Esophagus (tissue), 2 donors: ENCODE results near the gene TCF7L1. TPM values are rescaled to one million over a fixed set of nuclear protein-coding genes. Genes with fewer than 3 reads are reported as not detected.
"Not testable (repeated sequence)": the region's sequence is repeated elsewhere in the genome, so short reads cannot be mapped to it uniquely, and the experiment has no call there.

Experiments used
- H3K27ac ChIP-seq, 2 donors: one replicate each; pipeline ENCODE4 v1.5.1; 2013; ENCODE audit warnings: low read depth in 2 of 2, mild to moderate bottlenecking in 2 of 2, inconsistent platforms in 1 of 2, low read length in 1 of 2, moderate library complexity in 1 of 2
- H3K27me3 ChIP-seq, 2 donors: one replicate each; pipeline ENCODE4 v1.6.1; 2013; ENCODE audit warnings: low read length in 2 of 2, control low read depth in 1 of 2, mild to moderate bottlenecking in 1 of 2; ENCODE audit not compliant: insufficient read depth in 2 of 2, control insufficient read depth in 1 of 2
- H3K36me3 ChIP-seq, 2 donors: one replicate each; pipeline ENCODE4 v1.6.1; 2013; ENCODE audit warnings: low read length in 1 of 2; ENCODE audit not compliant: control insufficient read depth in 2 of 2, insufficient read depth in 2 of 2
- H3K4me1 ChIP-seq, 2 donors: one replicate each; pipeline ENCODE4 v1.6.1; 2013; ENCODE audit warnings: low read length in 1 of 2; ENCODE audit not compliant: control insufficient read depth in 2 of 2, insufficient read depth in 2 of 2
- H3K4me3 ChIP-seq, 2 donors: one replicate each; pipeline ENCODE4 v1.5.1; 2013; ENCODE audit warnings: low read length in 2 of 2, mild to moderate bottlenecking in 2 of 2, low read depth in 1 of 2, moderate library complexity in 1 of 2
- H3K9me3 ChIP-seq, 2 donors: one replicate each; pipeline ENCODE4 v1.6.1; 2013; ENCODE audit warnings: mild to moderate bottlenecking in 2 of 2, low read depth in 1 of 2, low read length in 1 of 2, moderate library complexity in 1 of 2; ENCODE audit not compliant: control insufficient read depth in 2 of 2, insufficient read depth in 1 of 2
- WGBS, 2 donors: extraction: QIAGEN DNeasy Blood & Tissue Kit; methylation state at CpG; one replicate each; pipeline ENCODE4 v1.1.7; 2013; 5-methylcytosine and 5-hydroxymethylcytosine counted together
- polyA plus RNA-seq, 2 donors: library from polyadenylated mRNA; stranded (reverse); fragments of 200-250 nt; gene quantifications; one replicate each; pipeline ENCODE4 v1.2.3, GENCODE V29; 2013
- donor health status: healthy with polysubstance abuse.
- donor health status: Bipolar disorder and iron deficiency.

The TCF7L1 gene
- polyA plus RNA-seq, 2 donors, result 3.5 to 4.0 TPM

DNA sequence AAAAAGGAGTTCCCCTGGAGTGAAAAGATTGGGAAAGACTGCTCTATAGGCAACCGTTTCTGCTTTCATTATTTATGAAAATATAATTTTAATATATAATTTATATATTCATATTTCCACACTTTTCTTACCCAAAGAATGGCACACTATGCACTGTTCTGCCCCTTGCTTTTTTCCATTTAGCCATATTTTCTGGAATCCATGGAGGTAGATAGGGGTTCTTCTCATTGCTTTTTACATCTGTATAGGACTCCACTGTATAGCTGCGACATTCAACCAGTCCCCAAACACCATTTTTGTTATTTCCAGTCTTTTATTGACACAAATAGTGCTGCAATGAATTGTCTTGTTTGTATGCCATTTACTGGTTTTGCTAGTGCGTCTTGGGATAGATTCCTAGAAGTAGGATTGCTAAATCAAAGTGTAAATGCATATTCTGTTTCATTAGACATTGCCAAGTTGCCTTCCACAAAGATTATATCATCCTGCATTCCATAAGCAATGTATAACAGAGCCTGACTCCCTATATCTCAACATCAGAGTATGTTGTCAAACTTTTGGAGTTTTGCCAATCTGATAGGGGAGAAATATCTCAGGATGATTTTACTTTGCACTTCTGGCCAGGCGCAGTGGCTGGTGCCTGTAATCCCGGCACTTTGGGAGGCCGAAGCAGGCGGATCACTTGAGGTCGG, 26.6 kb upstream of the TCF7L1 start:
- Histone ChIP-seq H3K27ac (no peak overlapping the region), H3K27me3 (no peaks in the 10 kb centered on the region), H3K9me3 (no peaks in the 10 kb centered on the region), H3K36me3 (no peaks in the 10 kb centered on the region), H3K4me1 (no peaks in the 10 kb centered on the region), H3K4me3 (no peak overlapping the region)
- WGBS, 2 donors, result 69 to 79% methylated on average over 8 of the region's 8 CpGs

DNA sequence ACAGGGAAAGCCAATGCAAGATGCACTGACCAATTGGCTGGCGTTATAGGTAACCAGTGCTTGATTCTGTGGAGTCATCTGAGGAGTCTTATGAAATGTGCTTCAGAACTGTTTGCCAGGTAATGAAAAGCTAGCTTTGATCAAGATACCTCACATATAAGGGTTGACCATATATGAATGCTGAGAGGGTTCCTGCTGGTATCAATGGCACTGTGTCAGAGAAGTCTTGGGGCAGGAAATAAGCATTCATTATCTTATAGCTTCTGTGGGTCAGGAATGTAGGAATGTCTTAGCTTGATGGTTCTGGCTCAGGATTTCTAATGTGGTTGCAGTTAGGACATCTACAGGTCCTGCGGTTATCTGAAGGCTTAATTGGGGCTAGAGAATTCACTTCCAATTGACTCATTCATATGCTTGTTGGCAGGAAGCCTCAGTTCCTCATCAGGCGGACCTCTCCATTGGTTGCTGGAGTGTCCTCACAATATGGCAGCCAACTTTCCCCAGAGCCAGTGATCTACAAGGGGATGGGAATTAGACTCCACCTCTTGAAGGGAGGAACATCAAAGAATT, 22.1 kb upstream of the TCF7L1 start:
- no peaks in the 10 kb centered on the region for H3K36me3 ChIP-seq
- no peak overlapping the region for H3K4me3 ChIP-seq
- 95% methylated on average over 3 of the region's 3 CpGs for WGBS, 2 donors
- no peak overlapping the region for H3K27ac ChIP-seq
- H3K9me3 ChIP-seq, result no peaks in the 10 kb centered on the region
- H3K27me3 ChIP-seq, result no peaks in the 10 kb centered on the region
- H3K4me1 ChIP-seq, result no peaks in the 10 kb centered on the region

DNA sequence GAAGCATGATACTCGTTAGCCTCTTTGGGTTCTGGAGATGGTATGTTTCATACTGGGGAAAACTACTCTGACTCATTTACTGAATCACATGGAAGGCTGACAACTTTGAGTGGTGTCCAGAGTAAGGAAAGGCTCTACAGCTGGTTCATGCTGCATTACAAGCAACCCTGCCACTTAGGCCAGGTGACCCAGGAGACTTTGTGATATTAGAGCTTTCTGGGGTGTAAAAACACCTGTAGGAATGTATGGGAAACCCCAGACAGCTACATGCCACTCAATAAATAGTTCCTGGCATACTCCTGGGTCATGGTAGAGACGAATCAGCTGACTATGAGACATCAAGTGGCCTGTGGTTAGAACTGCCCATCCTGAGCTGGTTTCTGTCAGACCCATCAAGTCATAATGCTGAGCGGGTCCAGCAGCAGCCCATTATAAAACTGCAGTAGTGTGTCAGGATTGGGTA, 21.3 kb upstream of the TCF7L1 start:
- H3K4me3 ChIP-seq, result no peak overlapping the region
- no peaks in the 10 kb centered on the region for H3K9me3 ChIP-seq
- H3K27me3 ChIP-seq, result no peaks in the 10 kb centered on the region
- no peaks in the 10 kb centered on the region for H3K4me1 ChIP-seq
- H3K27ac ChIP-seq, result no peak overlapping the region
- no peaks in the 10 kb centered on the region for H3K36me3 ChIP-seq
- WGBS, 2 donors, result 84 to 91% methylated on average over 3 of the region's 3 CpGs

DNA sequence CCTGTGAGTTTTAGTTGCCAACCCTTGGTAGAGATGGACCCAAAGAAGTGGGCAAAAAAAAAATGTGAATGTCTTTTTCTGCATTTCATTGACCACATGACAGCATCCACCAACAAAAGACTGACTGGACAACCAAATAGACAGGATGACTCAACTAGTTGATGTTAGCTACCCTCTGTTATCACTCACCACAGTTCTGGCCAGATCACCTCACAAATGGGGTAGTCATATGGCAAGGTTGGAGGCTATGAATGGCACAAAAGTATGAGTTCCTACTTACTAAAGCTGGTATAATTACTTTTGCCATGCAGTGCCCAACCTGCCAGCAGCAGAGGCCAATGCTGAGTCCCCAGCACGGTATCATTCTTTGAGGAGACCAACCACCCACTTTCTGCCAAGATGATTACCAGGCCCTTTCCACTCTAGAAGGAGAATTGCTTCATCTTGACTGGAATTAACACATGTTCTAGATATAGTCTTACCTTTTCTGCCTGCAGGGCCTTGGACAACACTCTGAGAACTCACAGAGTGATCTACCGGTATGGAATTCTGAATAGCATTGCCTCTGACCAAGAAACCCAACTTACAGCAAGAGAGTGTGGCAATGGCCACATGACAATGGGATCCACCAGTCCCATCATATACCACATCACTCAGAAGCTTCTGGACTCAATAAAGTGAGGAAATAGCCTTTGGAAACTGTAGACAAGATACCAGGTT, 20.1 kb upstream of the TCF7L1 start:
- WGBS, 2 donors, result 33 to 42% methylated on average over 2 of the region's 2 CpGs
- H3K9me3 ChIP-seq, result no peaks in the 10 kb centered on the region
- H3K27me3 ChIP-seq, result no peaks in the 10 kb centered on the region
- no peak overlapping the region for H3K27ac ChIP-seq
- no peak overlapping the region for H3K4me3 ChIP-seq
- no peaks in the 10 kb centered on the region for H3K4me1 ChIP-seq
- no peaks in the 10 kb centered on the region for H3K36me3 ChIP-seq

DNA sequence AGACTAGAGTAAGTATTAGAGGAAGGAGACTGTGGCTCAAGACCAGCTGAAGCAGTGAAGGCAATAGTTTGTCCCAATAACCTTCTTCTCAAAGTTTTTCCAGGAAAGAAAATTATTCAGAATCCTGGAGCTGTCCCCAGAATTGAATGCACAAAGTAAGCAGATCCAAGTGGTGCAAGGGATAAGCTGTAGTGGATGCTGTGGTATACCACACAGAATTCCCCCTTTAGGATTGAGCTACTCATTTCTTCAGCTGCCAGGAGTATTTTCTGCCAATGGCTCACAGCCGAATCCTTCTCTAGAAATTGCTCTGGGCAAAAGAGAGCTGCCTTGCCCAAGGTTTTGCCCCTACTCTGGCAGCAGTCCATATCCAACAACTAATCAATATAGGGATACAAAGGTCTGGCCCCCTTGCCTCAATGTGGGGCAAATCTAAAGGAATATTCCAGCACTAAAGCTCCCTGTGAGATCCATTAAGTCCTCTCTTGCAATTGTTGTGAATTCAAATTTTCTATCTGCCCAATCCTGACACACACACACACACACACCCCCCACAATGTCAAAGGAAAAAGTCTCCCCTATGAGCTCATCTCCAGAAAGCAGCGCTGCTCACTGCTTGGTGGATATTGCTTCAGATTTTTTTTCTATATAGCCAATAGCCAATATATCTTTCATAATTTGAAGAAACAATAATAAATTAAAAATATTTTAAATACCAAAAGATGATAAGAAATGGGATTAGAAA, 18.4 kb upstream of the TCF7L1 start:
- WGBS, 2 donors, result 68 to 72% methylated on average over 2 of the region's 2 CpGs
- H3K36me3 ChIP-seq, result no peaks in the 10 kb centered on the region

DNA sequence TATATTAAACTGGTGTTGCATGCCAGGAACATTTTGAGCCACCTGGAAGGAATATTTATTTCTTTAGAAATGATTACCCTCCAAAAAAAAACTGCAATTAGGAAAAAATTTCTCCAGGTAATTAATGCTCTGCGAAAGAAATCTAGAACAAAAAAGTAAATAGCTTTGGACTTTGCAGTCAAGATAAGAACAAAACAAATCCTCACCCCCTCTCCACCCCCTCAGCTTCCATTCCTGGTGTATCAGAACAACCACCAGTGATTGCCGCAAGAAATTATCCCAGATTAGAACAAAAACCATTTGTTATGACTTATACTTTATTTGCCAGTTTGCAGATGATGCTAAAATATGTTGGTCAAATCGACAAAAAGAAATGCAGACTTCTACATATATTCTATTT, 17.0 kb upstream of the TCF7L1 start:
- 64 to 82% methylated on average over 3 of the region's 3 CpGs for WGBS, 2 donors

More for the DNA sequence above, 18.4 kb upstream of the TCF7L1 start:
- H3K27me3 ChIP-seq, result no peaks in the 10 kb centered on the region
- no peaks in the 10 kb centered on the region for H3K4me1 ChIP-seq
- no peaks in the 10 kb centered on the region for H3K9me3 ChIP-seq
- H3K27ac ChIP-seq, result no peak overlapping the region
- no peak overlapping the region for H3K4me3 ChIP-seq

DNA sequence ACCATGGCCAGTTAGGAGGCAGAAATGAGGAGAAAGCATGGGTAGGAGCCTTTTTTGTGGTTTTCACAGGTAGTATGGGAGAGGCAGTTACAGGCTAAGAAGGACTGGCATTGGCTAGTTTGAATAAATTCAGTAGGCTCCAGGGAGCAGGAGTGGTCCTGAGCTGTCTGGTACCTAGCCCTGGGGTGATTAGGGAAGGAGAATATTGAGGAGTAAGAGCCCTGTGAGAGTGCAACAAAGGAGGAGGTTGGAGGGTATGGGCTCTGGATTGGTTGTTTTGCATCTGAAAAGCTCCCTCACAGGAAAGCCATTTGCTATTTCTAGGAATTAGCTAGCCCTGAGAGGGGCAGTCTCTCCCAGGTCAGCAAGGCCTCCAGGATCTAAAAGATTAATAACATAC, 13.3 kb upstream of the TCF7L1 start:
- Histone ChIP-seq H3K27me3 (no peaks in the 10 kb centered on the region), H3K36me3 (no peaks in the 10 kb centered on the region), H3K27ac (no peak overlapping the region), H3K4me3 (no peak overlapping the region), H3K9me3 (no peaks in the 10 kb centered on the region), H3K4me1 (no peaks in the 10 kb centered on the region)

More for the DNA sequence above, 17.0 kb upstream of the TCF7L1 start:
- Histone ChIP-seq H3K9me3 (no peaks in the 10 kb centered on the region), H3K4me3 (no peak overlapping the region), H3K27ac (no peak overlapping the region), H3K4me1 (no peaks in the 10 kb centered on the region), H3K36me3 (no peaks in the 10 kb centered on the region), H3K27me3 (no peaks in the 10 kb centered on the region)

DNA sequence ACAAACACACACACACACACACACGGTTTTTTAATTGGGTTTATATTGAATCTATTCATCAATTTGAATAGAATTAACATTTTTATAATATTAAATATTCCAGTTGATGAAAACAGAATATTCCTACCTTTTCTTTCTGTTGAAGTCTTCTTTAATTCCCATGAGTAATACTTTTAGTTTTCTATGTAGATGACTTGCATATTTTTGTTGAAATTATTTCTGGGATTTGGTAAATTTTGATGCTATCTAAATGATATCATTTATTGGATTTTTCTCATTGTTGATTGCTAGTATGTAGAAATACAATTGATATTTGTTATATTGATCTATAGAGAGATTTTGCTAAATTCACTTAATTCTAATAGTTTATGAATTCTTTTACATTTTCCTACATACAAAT, 12.8 kb upstream of the TCF7L1 start:
- no peak overlapping the region for H3K4me3 ChIP-seq
- no peaks in the 10 kb centered on the region for H3K27me3 ChIP-seq
- H3K9me3 ChIP-seq, result no peaks in the 10 kb centered on the region
- no peak overlapping the region for H3K27ac ChIP-seq
- 45 to 58% methylated on average over 1 of the region's 1 CpG for WGBS, 2 donors
- H3K4me1 ChIP-seq, result no peaks in the 10 kb centered on the region
- no peaks in the 10 kb centered on the region for H3K36me3 ChIP-seq

DNA sequence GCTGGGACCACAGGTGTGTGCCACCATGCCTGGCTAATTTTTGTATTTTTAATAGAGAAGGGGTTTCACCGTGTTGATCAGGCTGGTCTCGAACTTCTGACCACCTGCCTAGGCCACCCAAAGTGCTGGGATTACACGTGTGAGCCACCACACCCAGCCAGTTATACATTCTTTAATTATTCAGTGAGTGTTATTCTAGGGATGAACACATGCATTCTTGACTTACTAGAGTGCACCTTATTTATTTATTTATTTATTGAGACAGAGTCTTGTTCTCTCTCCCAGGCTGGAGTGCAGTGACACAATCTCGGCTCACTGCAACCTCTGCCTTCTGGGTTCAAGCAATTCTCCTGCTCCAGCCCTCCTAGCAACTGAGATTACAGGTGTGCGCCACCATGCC, 6.7 kb upstream of the TCF7L1 start:
- H3K9me3 ChIP-seq, H3K4me3 ChIP-seq, H3K27ac ChIP-seq, H3K27me3 ChIP-seq, H3K4me1 ChIP-seq, H3K36me3 ChIP-seq: not testable (repeated sequence)
- 80 to 84% methylated on average over 5 of the region's 5 CpGs for WGBS, 2 donors
